ENCODE data around the gene ZNF488.

ZNF488 gene

DNA sequence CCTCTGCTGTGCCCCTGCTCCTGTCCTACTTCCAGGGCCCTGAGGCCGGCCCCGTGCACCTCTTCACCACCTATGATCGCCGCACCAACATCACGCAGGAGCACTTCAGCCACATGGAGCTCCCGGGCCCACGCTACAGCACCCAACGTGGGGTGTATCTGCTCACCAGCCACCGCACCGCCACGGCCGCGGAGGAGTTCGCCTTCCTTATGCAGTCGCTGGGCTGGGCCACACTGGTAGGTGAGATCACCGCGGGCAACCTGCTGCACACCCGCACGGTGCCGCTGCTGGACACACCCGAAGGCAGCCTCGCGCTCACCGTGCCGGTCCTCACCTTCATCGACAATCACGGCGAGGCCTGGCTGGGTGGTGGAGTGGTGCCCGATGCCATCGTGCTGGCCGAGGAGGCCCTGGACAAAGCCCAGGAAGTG is 34.1 kb downstream of the ZNF488 start:
- Histone ChIP-seq H2BK5ac (ENCODE audit: low read length) (no peak overlapping the region), H3K79me1 (ENCODE audit: low read length) (no peaks in the 10 kb centered on the region), H3K4me2 (ENCODE audit: low read length) (no peak overlapping the region), H2AK5ac (ENCODE audit: low read length) (no peak overlapping the region), H3K27ac (ENCODE audit: low read depth, low read length) (no peak overlapping the region), H3K27me3 (ENCODE audit: insufficient read depth, low read length, poor library complexity) (no peaks in the 10 kb centered on the region), H3K23ac (ENCODE audit: low read length) (no peak overlapping the region), H4K5ac (ENCODE audit: low read length) (no peak overlapping the region), H3K4me1 (ENCODE audit: control insufficient read depth, low read depth, low read length) (no peaks in the 10 kb centered on the region), H2BK120ac (ENCODE audit: low read depth, low read length) (no peak overlapping the region), H3K18ac (ENCODE audit: low read length) (no peak overlapping the region), H3K56ac (ENCODE audit: low read length) (no peak overlapping the region), H3K9ac (ENCODE audit: low read length) (no peak overlapping the region), H3K79me2 (ENCODE audit: control insufficient read depth, insufficient read depth, low read length) (no peaks in the 10 kb centered on the region), H3K4ac (ENCODE audit: low read depth, low read length) (no peak overlapping the region), H2BK15ac (replicated peaks; ENCODE audit: low read depth) (no peak overlapping the region), H3K4me3 (ENCODE audit: low read length) (no peak overlapping the region), H3K36me3 (ENCODE audit: control insufficient read depth, insufficient read depth, low read length) (no peaks in the 10 kb centered on the region), H4K8ac (ENCODE audit: low read depth, low read length) (no peak overlapping the region)
- DNase-seq, result no peak
- WGBS (ENCODE audit: extremely low coverage, insufficient coverage, low lambda C conversion rate), result no CpG with 5 or more reads among the region's 31 CpGs

- Histone ChIP-seq H2AK5ac (ENCODE audit: low read length) (no peak overlapping the region), H3K79me2 (ENCODE audit: control insufficient read depth, insufficient read depth, low read length) (no peaks in the 10 kb centered on the region), H3K9ac (ENCODE audit: low read length) (no peak overlapping the region), H4K5ac (ENCODE audit: low read length) (no peak overlapping the region), H3K27ac (ENCODE audit: low read depth, low read length) (no peak overlapping the region), H3K79me1 (ENCODE audit: low read length) (no peaks in the 10 kb centered on the region), H3K56ac (ENCODE audit: low read length) (no peak overlapping the region), H3K36me3 (ENCODE audit: control insufficient read depth, insufficient read depth, low read length) (no peaks in the 10 kb centered on the region), H4K8ac (ENCODE audit: low read depth, low read length) (no peak overlapping the region), H3K18ac (ENCODE audit: low read length) (no peak overlapping the region), H3K23ac (ENCODE audit: low read length) (no peak overlapping the region), H3K4me3 (ENCODE audit: low read length) (no peak overlapping the region), H3K27me3 (ENCODE audit: insufficient read depth, low read length, poor library complexity) (no peaks in the 10 kb centered on the region), H2BK15ac (replicated peaks; ENCODE audit: low read depth) (no peak overlapping the region), H2BK5ac (ENCODE audit: low read length) (no peak overlapping the region), H3K4me1 (ENCODE audit: control insufficient read depth, low read depth, low read length) (no peaks in the 10 kb centered on the region), H3K4ac (ENCODE audit: low read depth, low read length) (no peak overlapping the region), H3K4me2 (ENCODE audit: low read length) (no peak overlapping the region), H2BK120ac (ENCODE audit: low read depth, low read length) (no peak overlapping the region)
- no peak for DNase-seq
- no CpG with 5 or more reads among the region's 22 CpGs for WGBS (ENCODE audit: extremely low coverage, insufficient coverage, low lambda C conversion rate)
Measured at GRCh38 chr10:47349516-47349915, 34.6 kb downstream of the ZNF488 start.

GRCh38 chr10:47348661-47349470 is 35.2 kb downstream of the ZNF488 start:
- H2BK5ac ChIP-seq (ENCODE audit: low read length), result no peak overlapping the region
- H3K9ac ChIP-seq (ENCODE audit: low read length), result no peak overlapping the region
- no peak overlapping the region for H3K18ac ChIP-seq (ENCODE audit: low read length)
- H2BK120ac ChIP-seq (ENCODE audit: low read depth, low read length), result no peak overlapping the region
- H3K23ac ChIP-seq (ENCODE audit: low read length), result no peak overlapping the region
- no peak overlapping the region for H4K5ac ChIP-seq (ENCODE audit: low read length)
- H2BK15ac ChIP-seq (replicated peaks; ENCODE audit: low read depth), result no peak overlapping the region
- WGBS (ENCODE audit: extremely low coverage, insufficient coverage, low lambda C conversion rate), result no CpG with 5 or more reads among the region's 36 CpGs
- no peak for DNase-seq
- H4K8ac ChIP-seq (ENCODE audit: low read depth, low read length), result no peak overlapping the region
- no peaks in the 10 kb centered on the region for H3K79me2 ChIP-seq (ENCODE audit: control insufficient read depth, insufficient read depth, low read length)
- H3K27me3 ChIP-seq (ENCODE audit: insufficient read depth, low read length, poor library complexity), result no peaks in the 10 kb centered on the region
- no peak overlapping the region for H3K27ac ChIP-seq (ENCODE audit: low read depth, low read length)
- no peaks in the 10 kb centered on the region for H3K4me1 ChIP-seq (ENCODE audit: control insufficient read depth, low read depth, low read length)
- no peak overlapping the region for H3K56ac ChIP-seq (ENCODE audit: low read length)
- no peak overlapping the region for H3K4ac ChIP-seq (ENCODE audit: low read depth, low read length)
- no peak overlapping the region for H2AK5ac ChIP-seq (ENCODE audit: low read length)
- H3K4me2 ChIP-seq (ENCODE audit: low read length), result no peak overlapping the region
- no peaks in the 10 kb centered on the region for H3K79me1 ChIP-seq (ENCODE audit: low read length)
- no peaks in the 10 kb centered on the region for H3K36me3 ChIP-seq (ENCODE audit: control insufficient read depth, insufficient read depth, low read length)
- H3K4me3 ChIP-seq (ENCODE audit: low read length), result no peak overlapping the region

- Histone ChIP-seq H3K79me2 (ENCODE audit: control insufficient read depth, insufficient read depth, low read length) (no peaks in the 10 kb centered on the region), H3K27me3 (ENCODE audit: insufficient read depth, low read length, poor library complexity) (no peaks in the 10 kb centered on the region)
- no peak for DNase-seq
Measured at GRCh38 chr10:47348138-47348651, 35.9 kb downstream of the ZNF488 start, which contains the start of gene RBP3. RBP3 (plus strand) TSS chr10:47348363; CDS start chr10:47348485, 122 bp downstream.

DNA sequence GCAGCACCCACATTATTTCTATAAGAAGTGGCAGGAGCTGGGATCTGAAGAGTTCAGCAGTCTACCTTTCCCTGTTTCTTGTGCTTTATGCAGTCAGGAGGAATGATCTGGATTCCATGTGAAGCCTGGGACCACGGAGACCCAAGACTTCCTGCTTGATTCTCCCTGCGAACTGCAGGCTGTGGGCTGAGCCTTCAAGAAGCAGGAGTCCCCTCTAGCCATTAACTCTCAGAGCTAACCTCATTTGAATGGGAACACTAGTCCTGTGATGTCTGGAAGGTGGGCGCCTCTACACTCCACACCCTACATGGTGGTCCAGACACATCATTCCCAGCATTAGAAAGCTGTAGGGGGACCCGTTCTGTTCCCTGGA is 36.8 kb downstream of the ZNF488 start:
- DNase-seq, result no peak
- no peak overlapping the region for H3K56ac ChIP-seq (ENCODE audit: low read length)
- no peak overlapping the region for H2BK5ac ChIP-seq (ENCODE audit: low read length)
- no peak overlapping the region for H2BK120ac ChIP-seq (ENCODE audit: low read depth, low read length)
- H3K4me3 ChIP-seq (ENCODE audit: low read length), result no peak overlapping the region
- no peaks in the 10 kb centered on the region for H3K27me3 ChIP-seq (ENCODE audit: insufficient read depth, low read length, poor library complexity)
- no peak overlapping the region for H4K5ac ChIP-seq (ENCODE audit: low read length)
- no peaks in the 10 kb centered on the region for H3K79me1 ChIP-seq (ENCODE audit: low read length)
- no peak overlapping the region for H4K8ac ChIP-seq (ENCODE audit: low read depth, low read length)
- no peak overlapping the region for H2BK15ac ChIP-seq (replicated peaks; ENCODE audit: low read depth)
- H3K36me3 ChIP-seq (ENCODE audit: control insufficient read depth, insufficient read depth, low read length), result no peaks in the 10 kb centered on the region
- H2AK5ac ChIP-seq (ENCODE audit: low read length), result no peak overlapping the region
- H3K4me2 ChIP-seq (ENCODE audit: low read length), result no peak overlapping the region
- no peak overlapping the region for H3K27ac ChIP-seq (ENCODE audit: low read depth, low read length)
- no peak overlapping the region for H3K4ac ChIP-seq (ENCODE audit: low read depth, low read length)
- no peak overlapping the region for H3K18ac ChIP-seq (ENCODE audit: low read length)
- no peaks in the 10 kb centered on the region for H3K4me1 ChIP-seq (ENCODE audit: control insufficient read depth, low read depth, low read length)
- no peak overlapping the region for H3K9ac ChIP-seq (ENCODE audit: low read length)
- no peak overlapping the region for H3K23ac ChIP-seq (ENCODE audit: low read length)
- no peaks in the 10 kb centered on the region for H3K79me2 ChIP-seq (ENCODE audit: control insufficient read depth, insufficient read depth, low read length)
- no CpG with 5 or more reads among the region's 4 CpGs for WGBS (ENCODE audit: extremely low coverage, insufficient coverage, low lambda C conversion rate)

More at GRCh38 chr10:47348138-47348651, 35.9 kb downstream of the ZNF488 start, which contains the start of gene RBP3:
- no peak within 1 kb of the TSS for H2AK5ac ChIP-seq (ENCODE audit: low read length)
- no peak within 1 kb of the TSS for H3K18ac ChIP-seq (ENCODE audit: low read length)
- no peak within 1 kb of the TSS for H4K8ac ChIP-seq (ENCODE audit: low read depth, low read length)
- no peak within 1 kb of the TSS for H3K4ac ChIP-seq (ENCODE audit: low read depth, low read length)
- H3K4me3 ChIP-seq (ENCODE audit: low read length), result no peak within 1 kb of the TSS
- no peak within 1 kb of the TSS for H3K4me2 ChIP-seq (ENCODE audit: low read length)
- no peak within 1 kb of the TSS for H3K23ac ChIP-seq (ENCODE audit: low read length)
- no peak within 1 kb of the TSS for H3K27ac ChIP-seq (ENCODE audit: low read depth, low read length)
- H3K56ac ChIP-seq (ENCODE audit: low read length), result no peak within 1 kb of the TSS
- H2BK5ac ChIP-seq (ENCODE audit: low read length), result no peak within 1 kb of the TSS
- H3K4me1 ChIP-seq (ENCODE audit: control insufficient read depth, low read depth, low read length), result no peaks in the 10 kb centered on the region
- H2BK15ac ChIP-seq (replicated peaks; ENCODE audit: low read depth), result no peak within 1 kb of the TSS
- H3K79me1 ChIP-seq (ENCODE audit: low read length), result no peaks in the 10 kb centered on the region
- WGBS (ENCODE audit: extremely low coverage, insufficient coverage, low lambda C conversion rate), result no CpG with 5 or more reads among the region's 5 CpGs
- H3K9ac ChIP-seq (ENCODE audit: low read length), result no peak within 1 kb of the TSS
- no peaks in the 10 kb centered on the region for H3K36me3 ChIP-seq (ENCODE audit: control insufficient read depth, insufficient read depth, low read length)
- H2BK120ac ChIP-seq (ENCODE audit: low read depth, low read length), result no peak within 1 kb of the TSS
- H4K5ac ChIP-seq (ENCODE audit: low read length), result no peak within 1 kb of the TSS

Measured in mesendoderm (in vitro differentiated cells).